PC-3 (cell line): ENCODE results near the gene SSUH2. TPM values are rescaled to one million over a fixed set of nuclear protein-coding genes. Genes with fewer than 3 reads are reported as not detected.

ENCODE experiments used
- ATAC-seq: fragments of 200-7000 bp; cut with Tn5 transposase; 2 replicates; pipeline ENCODE4 v1.9.1; 2020; ENCODE audit warnings: mild to moderate bottlenecking, moderate library complexity
- BruUV-seq: library from RNA; stranded (reverse); fragments of 400-500 nt; replicated peaks from 2 replicates; lab custom pipeline; 2021; lab: Mats Ljungman, UMichigan
- CTCF ChIA-PET: fragments of 300-600 bp; sonication (Branson Sonifier 250); formaldehyde crosslinking; loops from one replicate; lab custom pipeline; 2022; ENCODE audit warnings: antibody characterized with exemption; lab: Charles Lee
- POLR2A ChIA-PET: fragments of 300-600 bp; sonication (Branson Sonifier 250); formaldehyde crosslinking; loops from one replicate; lab custom pipeline; 2022; ENCODE audit warnings: antibody characterized with exemption; ENCODE audit not compliant: unreplicated experiment; lab: Charles Lee
- DNase-seq: peaks from one replicate; pipeline ENCODE4 v3.0.0-alpha.2; 2015
- H2AFZ ChIP-seq: fragments of 300-600 bp; sonication (generic); 2 replicates; pipeline ENCODE4 v1.6.0; 2016; ENCODE audit warnings: antibody characterized with exemption, low read length
- H3F3A ChIP-seq: fragments of 300-600 bp; sonication (generic); one replicate; pipeline ENCODE4 v1.6.0; 2017; ENCODE audit warnings: antibody characterized with exemption, low read length, control low read depth, mild to moderate bottlenecking; ENCODE audit not compliant: unreplicated experiment
- H3K27ac ChIP-seq: fragments of 300-600 bp; sonication (generic); 2 replicates; pipeline ENCODE4 v1.5.1; 2016; ENCODE audit warnings: mild to moderate bottlenecking, low read length
- H3K27me3 ChIP-seq: fragments of 300-600 bp; sonication (generic); 2 replicates; pipeline ENCODE4 v1.6.1; 2016; ENCODE audit warnings: low read length, mixed read lengths
- H3K36me3 ChIP-seq: fragments of 300-600 bp; sonication (generic); 2 replicates; pipeline ENCODE4 v1.6.1; 2016; ENCODE audit warnings: low read depth, mixed run types, low read length, mixed read lengths
- H3K4me1 ChIP-seq: fragments of 300-600 bp; sonication (generic); 2 replicates; pipeline ENCODE4 v1.5.1; 2016; ENCODE audit warnings: low read length; ENCODE audit not compliant: insufficient read depth
- H3K4me2 ChIP-seq: fragments of 300-600 bp; sonication (generic); 2 replicates; pipeline ENCODE4 v1.6.0; 2016; ENCODE audit warnings: low read length
- H3K4me3 ChIP-seq: fragments of 300-600 bp; sonication (generic); 2 replicates; pipeline ENCODE4 v1.5.1; 2016; ENCODE audit warnings: mild to moderate bottlenecking, low read length, mixed read lengths
- H3K79me2 ChIP-seq: fragments of 300-600 bp; sonication (generic); 2 replicates; pipeline ENCODE4 v1.6.1; 2017; ENCODE audit warnings: low read length, mixed read lengths
- H3K9ac ChIP-seq: fragments of 300-600 bp; sonication (generic); 2 replicates; pipeline ENCODE4 v1.6.0; 2016; ENCODE audit warnings: mild to moderate bottlenecking, low read length
- H3K9me2 ChIP-seq: fragments of 300-600 bp; sonication (generic); replicated peaks from 2 replicates; pipeline ENCODE4 v1.6.1; 2016; ENCODE audit warnings: mixed run types, low read length, mixed read lengths
- H3K9me3 ChIP-seq: fragments of 300-600 bp; sonication (generic); 2 replicates; pipeline ENCODE4 v1.6.1; 2016; ENCODE audit warnings: low read length, mixed read lengths
- H4K20me1 ChIP-seq: fragments of 300-600 bp; sonication (generic); 2 replicates; pipeline ENCODE4 v1.6.1; 2016; ENCODE audit warnings: low read length, mixed read lengths
- EZH2 ChIP-seq: fragments of 300-600 bp; sonication (generic); IDR thresholded peaks from one replicate; pipeline ENCODE4 v1.6.1; 2017; ENCODE audit warnings: antibody characterized with exemption, mild to moderate bottlenecking, low read length; ENCODE audit not compliant: unreplicated experiment
- EZH2phosphoT487 ChIP-seq: fragments of 300-600 bp; sonication (generic); IDR thresholded peaks from 2 replicates; pipeline ENCODE4 v1.6.1; 2018; ENCODE audit warnings: mild to moderate bottlenecking, antibody characterized with exemption, low read length, borderline replicate concordance
- intact Hi-C: fragments of 100-400 bp; cut with micrococcal nuclease; formaldehyde crosslinking; loops from 2 replicates; pipeline ENCODE4 v1.9.0; 2023
- total RNA-seq: library from RNA; depleted of rRNA; stranded (reverse); fragments of >200 nt; gene quantifications from 2 replicates; pipeline ENCODE4 v1.2.3, GENCODE V29; 2014
- TF ChIP-seq, protein P1 (sequence below): fragments of 300-600 bp; sonication (generic); conservative IDR thresholded peaks from 2 replicates; pipeline ENCODE4 v1.5.1; 2017; ENCODE audit warnings: antibody characterized with exemption, low read depth, mild to moderate bottlenecking, low read length

Gene SSUH2
- total RNA-seq, 1 experiment from 2014 or later, result 0.44 TPM

DNA sequence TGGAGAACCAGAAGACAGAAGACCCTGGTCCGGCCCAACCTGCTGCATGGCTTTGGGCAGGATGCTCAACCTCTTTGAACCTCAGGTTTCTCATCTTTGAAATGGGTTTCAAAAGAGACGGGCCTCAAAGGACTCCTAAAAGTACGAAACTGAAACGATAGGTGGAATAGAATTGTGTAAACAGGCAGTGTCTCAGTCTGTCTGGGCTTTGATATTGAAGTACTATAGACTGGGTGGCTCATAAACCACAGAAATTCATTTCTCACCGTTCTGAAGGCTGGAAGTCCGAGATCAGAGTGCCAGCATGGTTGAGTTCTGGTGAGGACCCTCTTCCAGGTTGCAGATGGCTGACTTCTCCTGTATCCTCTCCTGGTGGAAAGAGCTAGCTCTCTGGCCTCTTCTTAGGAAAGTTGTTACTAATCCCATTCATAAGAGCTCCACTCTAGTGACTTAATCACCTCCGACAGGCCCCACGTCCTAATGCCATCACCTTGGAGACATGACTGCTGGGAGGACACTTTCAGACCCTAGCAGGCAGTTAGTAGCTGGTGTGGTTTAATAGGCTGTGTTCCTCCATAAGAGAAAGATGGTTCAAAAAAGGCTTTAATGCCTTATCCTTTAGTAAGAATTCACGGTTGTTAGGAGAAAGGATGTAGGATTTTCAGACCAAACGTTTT is 35.7 kb downstream of the SSUH2 start:
- no peaks in the 10 kb centered on the region for H3K27me3 ChIP-seq

DNA sequence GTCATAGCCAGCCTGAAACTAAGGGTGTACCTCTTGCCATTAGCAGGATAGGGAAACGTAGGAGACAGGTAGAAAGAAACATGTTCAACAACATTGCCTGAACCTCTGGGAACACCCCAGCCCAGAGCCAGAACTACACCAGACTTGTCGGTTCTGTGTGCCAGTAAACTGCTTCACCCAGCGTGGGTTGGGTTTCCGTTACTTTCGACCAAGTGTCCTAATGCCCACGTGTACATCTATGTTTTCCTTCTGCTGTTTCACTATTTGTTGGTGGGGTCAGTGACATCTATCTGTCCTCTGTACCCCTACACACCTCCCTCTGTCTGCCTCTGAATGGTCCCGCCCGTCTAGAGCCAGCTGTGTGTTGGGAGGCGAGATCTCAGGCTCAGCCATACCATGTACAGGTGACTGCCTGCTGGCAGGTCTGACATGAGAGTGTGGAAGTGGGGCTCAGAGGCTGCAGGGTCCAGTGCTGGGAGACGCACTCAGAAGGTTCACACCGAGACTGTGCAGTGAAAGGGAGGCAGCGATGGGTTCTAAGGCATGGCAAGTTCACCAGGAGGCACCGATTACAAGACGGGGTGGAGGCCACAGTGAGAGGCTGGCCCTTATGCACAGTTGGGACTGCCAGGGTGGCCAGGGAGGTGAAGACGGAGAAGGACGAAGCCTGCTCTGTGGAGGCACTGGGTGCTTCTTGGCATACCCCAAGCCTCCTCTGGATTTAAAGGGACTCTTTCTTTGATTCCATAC is 36.4 kb downstream of the SSUH2 start:
- ChIA-PET POLR2A (no interaction called here), CTCF (interaction anchor here (0.6 to 1.3 kb wide), 3 partner anchors 72 to 166 kb away, joined by 3 to 11 read pairs (median 4); no protein-coding TSS in a partner anchor)
- no peak for ATAC-seq
- no peak overlapping the region for H3K9ac ChIP-seq
- H4K20me1 ChIP-seq, result no peaks in the 10 kb centered on the region
- no peak overlapping the region for H3K27ac ChIP-seq
- 0 out of 2 replicates have a peak, but pooled peaks cover 6% of the 10 kb centered on the region for H3K4me1 ChIP-seq
- H3K9me2 ChIP-seq, result no peaks in the 10 kb centered on the region
- H3K4me2 ChIP-seq, result no peak overlapping the region
- TF ChIP-seq EZH2phosphoT487, result no peak
- no peak for TF ChIP-seq EZH2
- TF ChIP-seq, protein P1, sequence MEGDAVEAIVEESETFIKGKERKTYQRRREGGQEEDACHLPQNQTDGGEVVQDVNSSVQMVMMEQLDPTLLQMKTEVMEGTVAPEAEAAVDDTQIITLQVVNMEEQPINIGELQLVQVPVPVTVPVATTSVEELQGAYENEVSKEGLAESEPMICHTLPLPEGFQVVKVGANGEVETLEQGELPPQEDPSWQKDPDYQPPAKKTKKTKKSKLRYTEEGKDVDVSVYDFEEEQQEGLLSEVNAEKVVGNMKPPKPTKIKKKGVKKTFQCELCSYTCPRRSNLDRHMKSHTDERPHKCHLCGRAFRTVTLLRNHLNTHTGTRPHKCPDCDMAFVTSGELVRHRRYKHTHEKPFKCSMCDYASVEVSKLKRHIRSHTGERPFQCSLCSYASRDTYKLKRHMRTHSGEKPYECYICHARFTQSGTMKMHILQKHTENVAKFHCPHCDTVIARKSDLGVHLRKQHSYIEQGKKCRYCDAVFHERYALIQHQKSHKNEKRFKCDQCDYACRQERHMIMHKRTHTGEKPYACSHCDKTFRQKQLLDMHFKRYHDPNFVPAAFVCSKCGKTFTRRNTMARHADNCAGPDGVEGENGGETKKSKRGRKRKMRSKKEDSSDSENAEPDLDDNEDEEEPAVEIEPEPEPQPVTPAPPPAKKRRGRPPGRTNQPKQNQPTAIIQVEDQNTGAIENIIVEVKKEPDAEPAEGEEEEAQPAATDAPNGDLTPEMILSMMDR, result no peak
- H3K9me3 ChIP-seq, result no peaks in the 10 kb centered on the region
- no peaks in the 10 kb centered on the region for H3K79me2 ChIP-seq
- H2AFZ ChIP-seq, result 0 out of 2 replicates have a peak overlapping the region, but pooled peaks have one; percentile 14
- no peaks in the 10 kb centered on the region for H3K27me3 ChIP-seq
- BruUV-seq, result no TSS peak
- DNase-seq, result no peak
- H3K36me3 ChIP-seq, result no peaks in the 10 kb centered on the region
- no peak overlapping the region for H3K4me3 ChIP-seq
- no peaks in the 10 kb centered on the region for H3F3A ChIP-seq
- intact Hi-C loops, result loop anchor here (5.0 kb wide), 1 partner anchor 186 kb away; no protein-coding TSS in a partner anchor

More for the DNA sequence above, 35.7 kb downstream of the SSUH2 start:
- Histone ChIP-seq H3K36me3 (no peaks in the 10 kb centered on the region), H2AFZ (no peak overlapping the region), H3K4me1 (0 out of 2 replicates have a peak, but pooled peaks cover 6% of the 10 kb centered on the region), H3K9me3 (no peaks in the 10 kb centered on the region), H3K4me2 (no peak overlapping the region), H3K27ac (no peak overlapping the region), H4K20me1 (no peaks in the 10 kb centered on the region), H3K9me2 (no peaks in the 10 kb centered on the region), H3K9ac (no peak overlapping the region), H3F3A (no peaks in the 10 kb centered on the region), H3K4me3 (no peak overlapping the region), H3K79me2 (no peaks in the 10 kb centered on the region)
- POLR2A ChIA-PET, result no interaction called here
- CTCF ChIA-PET, result no interaction called here
- intact Hi-C loops, result loop anchor here (5.0 kb wide), 1 partner anchor 187 kb away; no protein-coding TSS in a partner anchor
- ATAC-seq (no peak), DNase-seq (no peak)
- BruUV-seq, result no TSS peak
- TF ChIP-seq EZH2 (no peak), EZH2phosphoT487 (no peak)
- TF ChIP-seq, protein P1, result no peak
